Right forelimb (tissue), 1 donor: ENCODE measurements around the gene NPC1L1.

Experiments used
- DNase-seq: peaks from one replicate; pipeline ENCODE4 v3.0.0-alpha.2; 2018

Gene NPC1L1

DNA sequence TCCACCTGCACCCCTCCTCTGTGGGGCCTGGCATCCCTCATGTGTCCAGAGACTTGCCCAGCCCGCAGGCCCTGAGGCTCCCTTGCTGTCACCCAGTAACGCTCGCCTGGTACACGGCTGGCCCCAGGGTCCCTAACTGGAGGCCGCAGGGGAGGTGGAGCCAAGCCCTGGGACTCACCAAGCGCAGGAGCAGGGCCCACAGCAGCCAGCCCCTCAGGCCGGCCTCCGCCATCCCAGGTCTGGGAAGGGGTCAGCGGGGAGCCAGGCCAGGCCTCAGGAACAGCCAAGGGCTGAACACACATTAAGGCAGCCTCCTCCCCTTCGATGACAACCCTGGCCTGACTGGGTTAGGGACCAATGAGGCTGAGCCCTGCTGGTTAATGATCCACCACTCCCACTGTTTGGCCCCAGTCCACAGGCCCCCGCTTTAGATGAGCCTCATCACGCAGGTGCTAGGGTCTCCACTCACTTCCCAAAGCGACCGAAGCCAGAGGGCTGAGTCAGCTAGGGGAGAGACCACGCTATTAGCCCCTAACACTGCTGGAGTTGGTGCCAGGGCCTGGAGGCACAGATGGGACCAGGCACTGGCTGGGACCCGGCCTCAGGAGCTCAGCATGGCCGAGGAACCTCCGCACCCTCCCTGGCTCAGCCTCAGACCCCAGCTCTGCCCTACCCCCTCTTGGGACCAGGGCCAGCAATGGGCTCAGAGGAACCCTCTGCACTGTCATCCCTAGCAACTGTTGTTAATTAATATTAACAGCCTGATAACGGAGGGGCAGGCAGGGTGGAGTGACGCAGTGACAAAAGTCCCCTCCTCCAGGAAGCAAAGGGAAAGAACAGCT lies at the start of gene NPC1L1:
Gene NPC1L1, minus strand, starts transcription at position 303 of the 842 bp plus-strand sequence. Its CDS starts 71 bp downstream, at position 232.
- no peak for DNase-seq

DNA sequence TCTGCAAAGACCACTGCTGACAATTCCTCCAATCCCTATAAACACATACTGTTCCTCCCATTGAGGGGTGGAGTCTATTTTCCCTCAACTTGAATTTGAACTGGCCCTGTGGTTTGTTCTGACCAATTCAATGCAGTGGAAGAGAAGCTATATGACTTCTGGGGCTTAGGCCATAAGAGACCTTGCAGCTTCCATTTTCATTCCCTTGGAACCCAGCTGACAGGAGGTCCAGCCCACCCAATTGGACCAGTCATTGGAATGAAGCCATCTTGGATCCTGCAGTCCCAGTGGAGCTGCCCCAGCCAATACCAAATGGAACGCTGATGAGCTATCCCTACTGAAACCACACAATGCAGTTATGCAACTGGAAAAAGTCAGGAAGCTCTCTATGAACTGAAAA lies 49.8 kb upstream of the NPC1L1 start:
- no peak for DNase-seq

DNA sequence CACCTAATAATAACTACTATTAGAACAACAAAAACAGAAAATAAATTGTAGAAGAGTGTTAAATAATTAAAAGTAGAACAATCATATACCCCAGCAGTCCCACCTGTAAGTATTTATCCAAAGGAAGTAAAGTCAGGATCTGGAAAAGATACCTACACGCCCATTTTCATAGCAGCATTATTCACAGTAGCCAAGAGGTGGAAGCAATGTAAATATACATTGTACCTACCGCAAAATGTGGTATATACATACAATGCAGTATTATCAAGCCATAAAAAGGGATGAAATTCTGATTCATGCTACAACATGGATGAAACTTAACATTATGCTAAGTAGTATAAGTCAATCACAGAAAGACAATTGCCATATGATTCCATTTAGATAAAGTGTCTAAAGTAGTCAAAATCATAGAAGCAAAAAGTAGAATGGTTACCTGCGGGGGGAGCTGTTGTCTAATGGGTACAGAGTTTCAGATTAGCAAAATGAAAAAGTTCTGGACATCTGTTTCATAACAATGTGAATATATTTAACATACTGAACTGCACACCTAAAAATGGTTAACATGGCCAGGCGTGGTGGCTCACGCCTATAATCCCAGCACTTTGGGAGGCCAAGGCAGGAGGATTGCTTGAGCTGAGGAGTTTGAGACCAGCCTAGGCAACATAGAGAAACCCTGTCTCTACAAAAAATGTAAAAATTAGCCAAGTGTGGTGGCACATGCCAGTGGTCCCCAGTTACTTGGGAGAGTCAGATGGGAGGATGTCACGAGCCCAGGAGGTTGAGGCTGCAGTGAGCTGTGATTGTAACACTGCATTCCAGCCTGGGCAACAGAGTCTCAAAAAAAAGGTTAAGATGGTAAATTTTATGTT lies 46.9 kb upstream of the NPC1L1 start:
- peak; percentile 62 for DNase-seq

GRCh38 chr7:44583146-44583865 lies 42.2 kb upstream of the NPC1L1 start:
- no peak for DNase-seq

DNA sequence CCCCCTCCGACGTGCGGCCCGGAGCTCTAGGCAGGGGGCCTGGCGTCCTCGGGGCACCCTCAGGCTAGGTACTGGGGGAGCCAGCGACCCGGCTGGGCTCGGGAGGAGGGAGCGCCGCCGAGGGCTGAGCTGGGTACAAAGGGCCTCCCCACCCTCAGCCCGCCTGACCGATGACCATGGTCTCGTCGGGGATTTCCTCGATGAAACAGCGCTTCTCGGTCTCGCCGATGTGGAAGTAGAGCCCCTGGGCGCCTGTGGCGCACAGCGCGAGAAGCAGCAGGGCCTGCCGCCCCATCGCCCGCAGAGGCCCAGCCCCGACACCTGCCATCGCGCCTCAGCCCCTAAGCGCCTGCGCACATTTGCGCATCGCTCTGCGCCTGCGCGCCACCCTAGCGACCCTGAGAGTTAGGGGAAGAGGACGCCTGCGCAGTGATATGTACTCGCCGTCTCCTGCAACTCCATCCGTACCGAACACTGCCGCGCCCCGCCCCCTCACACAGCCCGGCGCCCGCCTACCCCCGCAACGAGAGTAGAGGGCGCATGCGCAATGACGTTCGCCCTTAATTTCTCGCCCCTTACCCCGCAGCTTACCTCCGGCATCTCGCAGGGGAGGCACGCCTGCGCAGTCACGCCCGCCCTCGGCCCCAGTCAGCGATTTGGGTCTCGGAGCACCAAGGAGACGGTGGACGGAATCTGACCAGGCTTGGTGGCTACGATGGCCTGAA lies 40.9 kb upstream of the NPC1L1 start, which contains the start of gene TMED4:
Gene TMED4, minus strand, starts transcription at position 353 of the 725 bp plus-strand sequence. Its CDS starts 25 bp downstream, at position 328.
- DNase-seq: peak; percentile 100

GRCh38 chr7:44580945-44581878 lies 40.1 kb upstream of the NPC1L1 start:
- DNase-seq: no peak

DNA sequence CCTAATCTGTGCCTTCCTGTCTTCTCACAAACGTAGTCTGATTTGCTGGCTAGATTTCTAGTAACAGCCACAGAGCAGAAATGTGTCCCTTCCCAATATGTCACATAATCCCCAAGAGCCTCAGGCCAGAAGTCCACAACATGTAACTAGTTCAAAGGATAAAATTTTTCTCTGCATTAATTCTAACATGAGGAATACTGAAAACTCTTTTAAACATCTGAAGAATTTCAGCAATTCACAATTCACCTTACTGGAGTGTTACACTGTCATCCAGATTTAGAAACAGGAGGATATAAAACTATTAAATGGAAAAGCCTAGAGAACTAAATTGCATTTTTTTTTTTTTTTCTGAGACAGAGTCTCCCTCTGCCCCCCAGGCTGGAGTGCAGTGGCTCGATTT lies 35.1 kb upstream of the NPC1L1 start:
- no peak for DNase-seq

DNA sequence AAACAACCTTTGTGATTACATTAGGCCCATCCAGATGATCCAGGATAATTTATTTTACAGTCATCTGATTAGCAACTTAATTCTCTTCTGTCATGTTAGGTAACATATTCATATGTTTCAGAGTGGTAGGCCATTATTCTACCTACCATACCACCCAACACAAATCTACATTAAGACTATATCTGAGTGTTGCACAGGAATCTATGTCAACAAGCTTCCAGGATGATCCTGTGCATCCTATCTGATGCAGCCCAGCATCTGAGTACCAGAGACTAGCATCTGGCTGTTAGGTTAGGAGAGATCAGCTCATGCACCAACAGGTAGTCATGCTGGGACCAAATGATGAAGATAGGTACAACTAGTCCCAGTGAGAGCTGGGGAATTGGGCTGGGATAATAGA lies 33.9 kb upstream of the NPC1L1 start:
- DNase-seq: no peak

- DNase-seq: no peak
These were observed 33.2 kb upstream of the NPC1L1 start for GRCh38 chr7:44574287-44574872.

DNA sequence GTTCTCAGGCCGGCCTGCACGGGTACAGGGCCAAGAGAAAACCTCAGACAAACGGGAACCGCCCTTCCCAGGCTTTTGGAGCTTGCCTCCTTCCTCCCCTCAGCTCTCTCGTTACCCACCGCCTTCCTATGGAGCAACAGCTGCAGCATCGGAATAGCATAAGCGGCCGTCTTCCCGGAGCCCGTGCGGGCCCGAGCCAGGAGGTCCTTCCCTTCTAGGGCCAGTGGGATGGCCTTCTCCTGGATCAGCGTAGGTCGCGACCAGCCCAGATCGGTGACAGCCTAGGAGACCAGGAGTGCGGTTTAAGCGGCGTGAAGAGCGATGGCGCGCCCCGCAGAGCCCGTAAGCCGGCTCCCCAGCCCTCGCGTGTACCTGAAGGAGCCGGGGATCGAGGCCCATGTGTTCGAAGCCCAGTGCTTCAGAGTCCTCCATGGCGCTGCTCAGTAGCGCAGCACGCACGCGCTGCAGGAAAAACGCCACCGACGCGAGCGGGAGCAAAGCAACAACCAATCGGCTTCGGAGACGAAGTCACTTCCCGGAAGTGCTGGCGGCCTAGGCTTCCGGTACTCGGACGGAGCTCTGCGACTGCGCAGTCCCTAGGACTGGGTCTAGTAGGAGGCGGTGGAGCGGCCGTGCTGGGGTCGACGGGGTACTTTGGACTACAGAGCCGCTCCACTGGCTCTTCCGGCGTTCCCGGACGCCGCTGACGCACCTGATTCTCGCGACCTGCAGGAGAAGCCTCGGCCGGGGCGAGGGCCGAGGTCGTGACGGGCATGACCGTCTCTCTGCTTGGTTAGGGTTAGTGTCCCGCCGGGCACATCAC lies 32.5 kb upstream of the NPC1L1 start, which contains the start of gene DDX56:
Gene DDX56, minus strand, starts transcription at position 445 of the 823 bp plus-strand sequence. Its CDS starts 13 bp downstream, at position 432.
- DNase-seq: peak; percentile 94

DNA sequence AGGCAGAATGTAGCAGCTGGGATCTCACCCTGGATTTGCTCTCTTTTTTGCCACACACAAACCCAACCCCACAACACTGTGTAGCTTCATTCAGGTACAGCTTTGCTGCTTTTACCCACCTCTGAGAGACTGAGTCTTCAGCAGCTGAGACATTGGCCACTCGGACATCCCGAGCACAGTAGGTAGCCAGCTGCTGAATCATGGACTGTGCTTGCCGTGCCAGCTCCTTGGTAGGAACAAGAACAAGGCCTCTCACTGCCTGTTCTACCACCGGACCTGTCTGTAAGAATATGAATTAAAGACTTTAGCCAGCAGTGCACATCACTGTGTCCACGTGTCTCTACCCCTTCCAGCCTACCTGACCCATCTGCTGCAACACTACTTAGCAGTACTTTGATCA lies 31.6 kb upstream of the NPC1L1 start:
- no peak for DNase-seq

DNA sequence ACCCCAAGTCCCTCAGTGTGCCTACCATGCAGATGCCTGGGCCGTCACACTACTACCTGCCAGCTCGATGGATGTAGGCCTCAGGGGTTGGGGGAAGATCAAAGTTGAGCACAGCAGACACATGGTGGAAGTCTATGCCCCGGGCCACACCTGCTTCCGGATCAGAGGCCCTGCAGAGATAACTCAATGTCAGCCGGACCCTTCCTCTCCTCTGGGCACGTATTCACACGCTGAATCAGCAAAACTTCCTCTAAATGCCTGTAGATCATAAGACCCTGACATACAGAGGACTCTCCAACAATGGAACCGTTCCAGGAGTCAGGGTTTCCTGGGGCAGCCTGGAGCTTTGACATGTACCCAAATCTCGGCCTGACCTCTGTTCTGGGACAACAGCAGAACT lies 28.8 kb upstream of the NPC1L1 start:
- no peak for DNase-seq

DNA sequence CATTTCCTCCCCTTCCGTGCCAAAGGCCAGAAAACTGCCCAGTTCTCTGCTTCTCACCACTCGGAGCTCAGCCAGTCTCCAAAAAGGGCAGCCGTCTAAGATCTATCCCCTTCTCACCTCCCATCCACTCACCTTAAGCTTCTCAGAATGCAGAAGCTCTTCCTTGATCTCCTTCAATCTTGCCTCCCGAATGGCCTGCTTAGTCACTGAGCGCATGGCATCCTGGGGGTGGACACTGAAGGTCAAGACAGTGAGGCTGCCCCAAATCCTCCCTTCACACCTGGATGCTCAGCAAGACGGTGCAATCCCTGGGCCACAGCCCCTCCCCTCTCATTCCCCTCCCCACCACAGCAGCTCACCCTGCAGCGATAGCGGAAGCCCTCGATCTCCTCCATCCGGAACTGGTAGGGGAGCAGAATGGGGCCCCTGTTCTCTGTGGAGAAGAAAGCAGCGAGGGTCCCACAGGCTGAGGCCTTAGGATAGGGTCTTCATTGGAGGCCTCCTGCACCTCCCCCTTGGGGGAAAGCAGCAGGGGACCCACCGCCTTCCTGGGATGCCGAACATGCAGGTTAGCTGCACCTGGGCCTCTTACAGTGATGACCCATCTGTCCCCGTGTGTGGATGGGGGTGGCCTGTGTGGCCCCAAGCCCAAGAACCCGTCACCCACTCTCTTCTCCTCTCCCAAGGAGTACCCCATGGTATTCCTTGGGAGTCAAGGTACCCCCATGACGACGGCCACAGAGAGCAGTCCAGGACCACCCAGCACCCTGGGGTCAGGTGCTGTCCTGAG lies 27.8 kb upstream of the NPC1L1 start:
- no peak for DNase-seq

GRCh38 chr7:44567884-44568283 lies 26.8 kb upstream of the NPC1L1 start:
- no peak for DNase-seq

DNA sequence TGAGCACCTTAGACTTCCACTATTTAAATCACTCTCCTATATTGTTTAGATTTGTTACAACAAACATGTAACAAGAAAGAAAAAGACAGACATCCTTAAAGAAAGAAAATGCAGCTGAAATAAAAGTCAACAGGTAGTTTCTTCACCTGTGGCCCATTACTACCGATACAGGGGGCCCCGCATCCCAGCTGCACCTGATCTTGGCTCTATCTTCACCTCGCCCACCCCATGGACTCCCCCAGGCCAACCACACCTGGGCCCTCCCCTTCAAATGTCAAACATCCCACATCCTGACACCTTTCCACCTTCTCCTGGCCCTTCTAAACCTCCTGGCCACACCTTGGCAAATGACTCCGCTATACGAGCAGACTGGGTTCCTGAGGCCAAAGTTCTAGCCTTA lies 25.6 kb upstream of the NPC1L1 start:
- no peak for DNase-seq

GRCh38 chr7:44565795-44566559 lies 24.8 kb upstream of the NPC1L1 start:
- DNase-seq: no peak

- DNase-seq: peak; percentile 73
These were observed 24.1 kb upstream of the NPC1L1 start for GRCh38 chr7:44565097-44565794.
